ENCODE data around the gene EFL1. TPM values are rescaled to one million over a fixed set of nuclear protein-coding genes. Genes with fewer than 3 reads are reported as not detected.

The EFL1 gene
- total and polyA plus RNA-seq, 2 of the 4 experiments (the other 2 are of a cell fraction) = 10.1 to 24.6 TPM

- intact Hi-C loops (cut with micrococcal nuclease) = loop anchor here (5.0 kb wide), 1 partner anchor 723 kb away; no protein-coding TSS in a partner anchor
- dilution Hi-C loops (cut with HindIII; ENCODE audit: low sequenced_read_pairs, unreplicated experiment) = no loop called here
- peak overlapping the region; percentile 82; the same call in 1 of the 2 replicates for H3K18ac ChIP-seq (ENCODE audit: low read depth, low read length)
- no peak overlapping the region for H3K56ac ChIP-seq (ENCODE audit: extremely low read depth, insufficient read depth, low read length)
- peak overlapping the region; percentile 75 for H2BK5ac ChIP-seq (ENCODE audit: low read depth, low read length, poor library complexity, severe bottlenecking)
- no peak overlapping the region for H3K9ac ChIP-seq (ENCODE audit: low read depth, low read length)
- TF ChIP-seq CEBPB (IDR thresholded peaks at IDR 0.05; ENCODE audit: low read depth, low read length) (peak; percentile 4; the same call in 1 of the 2 replicates), RAD21 (IDR thresholded peaks at IDR 0.05; ENCODE audit: low read length) (no peak)
- no peak overlapping the region for H3K4me3 ChIP-seq (ENCODE audit: insufficient read depth, low read depth, low read length)
- H2AK5ac ChIP-seq (ENCODE audit: low read depth, low read length) = peak overlapping the region; percentile 62; the same call in 1 of the 2 replicates
- CTCF ChIA-PET = interaction anchor here (0.6 to 1.8 kb wide), 2 partner anchors 27 to 629 kb away, joined by 4 to 5 read pairs; no protein-coding TSS in a partner anchor
- H3K36me3 ChIP-seq (ENCODE audit: control insufficient read depth, insufficient read depth, low read length) = 0 out of 2 replicates have a peak, but pooled peaks cover 1% of the 10 kb centered on the region
- H3K4me1 ChIP-seq (ENCODE audit: control insufficient read depth, insufficient read depth, low read length) = peaks cover 23% of the 10 kb centered on the region
- peak overlapping the region; percentile 47; the same call in 1 of the 2 replicates for H2BK20ac ChIP-seq (ENCODE audit: low read depth, low read length)
- H3K23ac ChIP-seq (ENCODE audit: low read depth, low read length) = no peak overlapping the region
- H3K9me3 ChIP-seq (ENCODE audit: control insufficient read depth, insufficient read depth, low read length) = no peaks in the 10 kb centered on the region
- peak overlapping the region; percentile 12 for H2AFZ ChIP-seq (replicated peaks; ENCODE audit: low read length, poor library complexity)
- peaks cover 17% of the 10 kb centered on the region for H3K9me1 ChIP-seq (ENCODE audit: insufficient read depth, low read length)
- in situ Hi-C loops (cut with MboI; ENCODE audit: low sequenced_read_pairs) = no loop called here
- H3K27me3 ChIP-seq (ENCODE audit: control insufficient read depth, insufficient read depth, low read length) = no peaks in the 10 kb centered on the region
- peaks cover 0 to 8% of the 10 kb centered on the region in 2 experiments; a peak in 2 of 4 replicates for H3K79me1 ChIP-seq (ENCODE audit: low read depth in 1 of 2, low read length in 2 of 2)
- H3K14ac ChIP-seq (replicated peaks; ENCODE audit: low read depth, low read length) = peak overlapping the region; percentile 56; the same call in 1 of the 2 replicates
- H4K91ac ChIP-seq (ENCODE audit: insufficient read depth, low read depth, low read length) = peak overlapping the region; percentile 43; the same call in 1 of the 2 replicates
- no peak overlapping the region for H3K27ac ChIP-seq (ENCODE audit: insufficient read depth, low read length)
- peak overlapping the region; percentile 75 for H2AK9ac ChIP-seq (replicated peaks; ENCODE audit: low read depth, low read length, poor library complexity)
- POLR2A ChIA-PET (ENCODE audit: unreplicated experiment) = no interaction called here
- ATAC-seq (ENCODE audit: low read depth) (no peak), DNase-seq (peak; percentile 70)
- peak overlapping the region in 1 of 2 experiments; percentile 59; a peak in 2 of 4 replicates for H4K8ac ChIP-seq (ENCODE audit: low read depth in 2 of 2, low read length in 2 of 2)
- no CpG with 5 or more reads among the region's 3 CpGs for WGBS, 2 experiments (ENCODE audit: extremely low coverage in 2 of 2, insufficient read length in 1 of 2)
- no peak overlapping the region for H3K4me2 ChIP-seq (ENCODE audit: low read depth, low read length)
- BruUV-seq (replicated peaks) = no TSS peak
- H2BK120ac ChIP-seq (ENCODE audit: low read depth, low read length) = peak overlapping the region; percentile 69
- no peaks in the 10 kb centered on the region for H4K20me1 ChIP-seq (ENCODE audit: insufficient read depth, low read length)
- peak overlapping the region; percentile 67 for H3K4ac ChIP-seq (ENCODE audit: low read depth, low read length)
- H2BK15ac ChIP-seq (ENCODE audit: low read depth, low read length) = peak overlapping the region; percentile 67; the same call in 1 of the 3 replicates
- peak overlapping the region; percentile 44; the same call in 1 of the 2 replicates for H4K5ac ChIP-seq (ENCODE audit: low read depth, low read length)
Measured at GRCh38 chr15:82135638-82136037, 126.9 kb downstream of the EFL1 start.
